Mammary epithelial cell (primary cell): Measurements from ENCODE around the gene RAPGEF2.

Experiments
- CTCF ChIP-seq, 2 donors: IDR thresholded peaks in 1 of 2; conservative IDR thresholded peaks in 1 of 2; 2 replicates each; pipeline ENCODE4 v1.5.1; 2011 to 2012; ENCODE audit warnings: inconsistent platforms in 2 of 2, low read length in 2 of 2, mild to moderate bottlenecking in 2 of 2, control low read depth in 1 of 2, low read depth in 1 of 2; ENCODE audit not compliant: insufficient read depth in 1 of 2; ENCODE audit errors: extremely low read depth in 1 of 2
- EZH2 ChIP-seq: IDR thresholded peaks from 2 replicates; pipeline ENCODE4 v1.6.1; 2012; ENCODE audit warnings: low read length, inconsistent platforms, borderline replicate concordance

DNA sequence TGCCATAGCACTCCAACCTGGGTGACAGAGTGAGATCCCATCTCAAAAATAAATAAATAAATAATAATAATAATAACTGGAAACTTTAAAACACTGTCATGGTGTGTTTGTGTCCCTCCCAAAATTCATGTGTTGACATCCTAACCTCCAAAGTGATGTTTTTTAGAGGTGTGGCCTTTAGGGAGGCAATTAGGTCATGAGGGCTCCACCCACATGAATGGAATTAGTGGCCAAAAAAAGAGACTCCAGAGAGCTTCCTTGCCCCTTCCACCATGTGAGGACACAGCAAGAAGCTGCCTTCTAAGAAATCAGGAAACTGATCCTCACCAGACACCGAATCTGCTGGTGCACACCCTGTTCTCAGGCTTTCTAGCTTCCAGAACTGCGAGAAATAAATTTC lies 23.8 kb upstream of the RAPGEF2 start:
- TF ChIP-seq CTCF (conservative IDR thresholded peaks at IDR 0.05 in 1 of 2, IDR thresholded peaks at IDR 0.05 in 1 of 2; ENCODE audit: extremely low read depth in 1 of 2, insufficient read depth in 1 of 2, low read depth in 1 of 2, low read length in 2 of 2) (no peak), EZH2 (no peak)
